ENCODE measurements around the gene CDK19. TPM values are rescaled to one million over a fixed set of nuclear protein-coding genes. Genes with fewer than 3 reads are reported as not detected.

The CDK19 gene
- total and polyA plus RNA-seq, 10 of the 15 experiments (the other 5 are each of a cell fraction or from before 2014, with no cell fraction given), result 4.6 to 21.4 (median 12.4) TPM

DNA sequence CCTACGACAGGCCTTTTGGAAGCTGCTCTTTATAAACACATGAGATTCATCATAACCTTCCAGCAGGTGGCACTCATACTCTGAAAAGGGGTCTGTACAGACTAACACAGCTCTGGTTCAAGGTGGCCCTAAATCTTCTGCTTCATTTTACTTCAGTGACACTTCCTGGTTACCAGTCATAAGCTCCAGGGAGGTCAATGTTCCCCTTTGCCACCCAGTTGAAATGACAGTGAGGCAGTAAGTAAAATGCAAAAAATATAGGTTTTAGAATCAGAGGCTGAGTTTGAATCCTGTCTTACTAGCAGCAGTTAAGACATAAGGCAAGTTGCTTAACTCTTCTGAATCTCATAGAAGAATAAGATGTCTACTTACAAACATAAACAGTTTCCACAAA, 132.8 kb downstream of the CDK19 start (continued):
- TF ChIP-seq, protein P1, sequence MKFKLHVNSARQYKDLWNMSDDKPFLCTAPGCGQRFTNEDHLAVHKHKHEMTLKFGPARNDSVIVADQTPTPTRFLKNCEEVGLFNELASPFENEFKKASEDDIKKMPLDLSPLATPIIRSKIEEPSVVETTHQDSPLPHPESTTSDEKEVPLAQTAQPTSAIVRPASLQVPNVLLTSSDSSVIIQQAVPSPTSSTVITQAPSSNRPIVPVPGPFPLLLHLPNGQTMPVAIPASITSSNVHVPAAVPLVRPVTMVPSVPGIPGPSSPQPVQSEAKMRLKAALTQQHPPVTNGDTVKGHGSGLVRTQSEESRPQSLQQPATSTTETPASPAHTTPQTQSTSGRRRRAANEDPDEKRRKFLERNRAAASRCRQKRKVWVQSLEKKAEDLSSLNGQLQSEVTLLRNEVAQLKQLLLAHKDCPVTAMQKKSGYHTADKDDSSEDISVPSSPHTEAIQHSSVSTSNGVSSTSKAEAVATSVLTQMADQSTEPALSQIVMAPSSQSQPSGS (IDR thresholded peaks at IDR 0.05; ENCODE audit: low read length), result peak; percentile 39; the same call in 1 of the 2 replicates
- TF ChIP-seq FOXM1 (IDR thresholded peaks at IDR 0.05; ENCODE audit: low read depth, low read length) (0 out of 2 replicates have a peak, but pooled peaks have one; percentile 45), SIX5 (IDR thresholded peaks at IDR 0.05; ENCODE audit: low read depth, low read length, severe bottlenecking) (no peak), ATF7 (IDR thresholded peaks at IDR 0.05; ENCODE audit: low read depth) (no peak), SMC3 (IDR thresholded peaks at IDR 0.05; ENCODE audit: borderline replicate concordance, low read length) (peak; percentile 95), YY1 (IDR thresholded peaks at IDR 0.05; ENCODE audit: low read depth, low read length) (peak; percentile 72; the same call in 1 of the 2 replicates), RB1 (IDR thresholded peaks at IDR 0.05; ENCODE audit: borderline replicate concordance) (peak; percentile 65; the same call in 1 of the 2 replicates), SMARCA5 (IDR thresholded peaks at IDR 0.05) (peak; percentile 59; the same call in 1 of the 2 replicates), RAD21 (IDR thresholded peaks at IDR 0.05; ENCODE audit: insufficient read depth, low read depth, low read length) (peak; percentile 99), HDGF (IDR thresholded peaks at IDR 0.05) (no peak)
- TF ChIP-seq, protein P2, sequence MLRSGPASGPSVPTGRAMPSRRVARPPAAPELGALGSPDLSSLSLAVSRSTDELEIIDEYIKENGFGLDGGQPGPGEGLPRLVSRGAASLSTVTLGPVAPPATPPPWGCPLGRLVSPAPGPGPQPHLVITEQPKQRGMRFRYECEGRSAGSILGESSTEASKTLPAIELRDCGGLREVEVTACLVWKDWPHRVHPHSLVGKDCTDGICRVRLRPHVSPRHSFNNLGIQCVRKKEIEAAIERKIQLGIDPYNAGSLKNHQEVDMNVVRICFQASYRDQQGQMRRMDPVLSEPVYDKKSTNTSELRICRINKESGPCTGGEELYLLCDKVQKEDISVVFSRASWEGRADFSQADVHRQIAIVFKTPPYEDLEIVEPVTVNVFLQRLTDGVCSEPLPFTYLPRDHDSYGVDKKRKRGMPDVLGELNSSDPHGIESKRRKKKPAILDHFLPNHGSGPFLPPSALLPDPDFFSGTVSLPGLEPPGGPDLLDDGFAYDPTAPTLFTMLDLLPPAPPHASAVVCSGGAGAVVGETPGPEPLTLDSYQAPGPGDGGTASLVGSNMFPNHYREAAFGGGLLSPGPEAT (IDR thresholded peaks at IDR 0.05; ENCODE audit: low read depth), result no peak
- TF ChIP-seq, protein P3, sequence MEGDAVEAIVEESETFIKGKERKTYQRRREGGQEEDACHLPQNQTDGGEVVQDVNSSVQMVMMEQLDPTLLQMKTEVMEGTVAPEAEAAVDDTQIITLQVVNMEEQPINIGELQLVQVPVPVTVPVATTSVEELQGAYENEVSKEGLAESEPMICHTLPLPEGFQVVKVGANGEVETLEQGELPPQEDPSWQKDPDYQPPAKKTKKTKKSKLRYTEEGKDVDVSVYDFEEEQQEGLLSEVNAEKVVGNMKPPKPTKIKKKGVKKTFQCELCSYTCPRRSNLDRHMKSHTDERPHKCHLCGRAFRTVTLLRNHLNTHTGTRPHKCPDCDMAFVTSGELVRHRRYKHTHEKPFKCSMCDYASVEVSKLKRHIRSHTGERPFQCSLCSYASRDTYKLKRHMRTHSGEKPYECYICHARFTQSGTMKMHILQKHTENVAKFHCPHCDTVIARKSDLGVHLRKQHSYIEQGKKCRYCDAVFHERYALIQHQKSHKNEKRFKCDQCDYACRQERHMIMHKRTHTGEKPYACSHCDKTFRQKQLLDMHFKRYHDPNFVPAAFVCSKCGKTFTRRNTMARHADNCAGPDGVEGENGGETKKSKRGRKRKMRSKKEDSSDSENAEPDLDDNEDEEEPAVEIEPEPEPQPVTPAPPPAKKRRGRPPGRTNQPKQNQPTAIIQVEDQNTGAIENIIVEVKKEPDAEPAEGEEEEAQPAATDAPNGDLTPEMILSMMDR (IDR thresholded peaks at IDR 0.05 in 2 of 3, conservative IDR thresholded peaks at IDR 0.05 in 1 of 3; ENCODE audit: control insufficient read depth in 2 of 3, extremely low read depth in 1 of 3, insufficient read depth in 1 of 3, low read depth in 3 of 3, low read length in 3 of 3), result peak; percentile 59 to 83 (median 70); a peak in 5 of 6 replicates
- TF ChIP-seq, protein P4, sequence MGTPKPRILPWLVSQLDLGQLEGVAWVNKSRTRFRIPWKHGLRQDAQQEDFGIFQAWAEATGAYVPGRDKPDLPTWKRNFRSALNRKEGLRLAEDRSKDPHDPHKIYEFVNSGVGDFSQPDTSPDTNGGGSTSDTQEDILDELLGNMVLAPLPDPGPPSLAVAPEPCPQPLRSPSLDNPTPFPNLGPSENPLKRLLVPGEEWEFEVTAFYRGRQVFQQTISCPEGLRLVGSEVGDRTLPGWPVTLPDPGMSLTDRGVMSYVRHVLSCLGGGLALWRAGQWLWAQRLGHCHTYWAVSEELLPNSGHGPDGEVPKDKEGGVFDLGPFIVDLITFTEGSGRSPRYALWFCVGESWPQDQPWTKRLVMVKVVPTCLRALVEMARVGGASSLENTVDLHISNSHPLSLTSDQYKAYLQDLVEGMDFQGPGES (IDR thresholded peaks at IDR 0.05), result no peak

Measured in GM12878 (cell line).